CD4-positive, alpha-beta T cell treated with Interferon gamma for 1 hour (primary cell): ENCODE data around the gene UTP11.
"Not testable (repeated sequence)": the region's sequence is repeated elsewhere in the genome, so short reads cannot be mapped to it uniquely, and the experiment has no call there.

Experiments
- DNase-seq: peaks from one replicate; pipeline ENCODE4 v3.0.0-alpha.2; 2020

UTP11 gene

GRCh38 chr1:38028105-38028591, 15.6 kb downstream of the UTP11 start:
- no peak for DNase-seq

- no peak for DNase-seq
Observed at GRCh38 chr1:38028671-38029070, 16.1 kb downstream of the UTP11 start.

GRCh38 chr1:38029081-38029681, 16.6 kb downstream of the UTP11 start:
- DNase-seq = no peak

GRCh38 chr1:38029685-38030511, 17.4 kb downstream of the UTP11 start:
- DNase-seq = peak; percentile 26

- no peak for DNase-seq
Observed at GRCh38 chr1:38030596-38031512, 18.3 kb downstream of the UTP11 start.

- DNase-seq = no peak
Observed at GRCh38 chr1:38031513-38031866, 19.0 kb downstream of the UTP11 start.

GRCh38 chr1:38032992-38033391, 20.5 kb downstream of the UTP11 start:
- not testable (repeated sequence) for DNase-seq

- DNase-seq = no peak
Observed at GRCh38 chr1:38034871-38035270, 22.3 kb downstream of the UTP11 start.

- DNase-seq = no peak
Observed at GRCh38 chr1:38037221-38037939, 24.8 kb downstream of the UTP11 start.

- no peak for DNase-seq
Observed at GRCh38 chr1:38038861-38039260, 26.3 kb downstream of the UTP11 start.

- DNase-seq = no peak
Observed at GRCh38 chr1:38039331-38040088, 27.0 kb downstream of the UTP11 start.

- DNase-seq = no peak
Observed at GRCh38 chr1:38041936-38042834, 29.7 kb downstream of the UTP11 start.

- no peak for DNase-seq
Observed at GRCh38 chr1:38043036-38043747, 30.7 kb downstream of the UTP11 start.

- no peak for DNase-seq
Observed at GRCh38 chr1:38044221-38045215, 32.0 kb downstream of the UTP11 start.

GRCh38 chr1:38045401-38046332, 33.1 kb downstream of the UTP11 start:
- DNase-seq = no peak

- peak; percentile 11 for DNase-seq
Observed at GRCh38 chr1:38046333-38046883, 33.9 kb downstream of the UTP11 start, which contains the start of gene POU3F1. Gene POU3F1, minus strand, starts transcription at chr1:38046793. Its CDS starts 50 bp downstream, at chr1:38046743.
